ENCODE data around the gene ALG8. TPM values are rescaled to one million over a fixed set of nuclear protein-coding genes. Genes with fewer than 3 reads are reported as not detected.

The ALG8 gene
- total and polyA plus RNA-seq, 2 of the 8 experiments (the other 6 are each of a cell fraction or from before 2014, with no cell fraction given): 66.7 to 84.3 TPM

DNA sequence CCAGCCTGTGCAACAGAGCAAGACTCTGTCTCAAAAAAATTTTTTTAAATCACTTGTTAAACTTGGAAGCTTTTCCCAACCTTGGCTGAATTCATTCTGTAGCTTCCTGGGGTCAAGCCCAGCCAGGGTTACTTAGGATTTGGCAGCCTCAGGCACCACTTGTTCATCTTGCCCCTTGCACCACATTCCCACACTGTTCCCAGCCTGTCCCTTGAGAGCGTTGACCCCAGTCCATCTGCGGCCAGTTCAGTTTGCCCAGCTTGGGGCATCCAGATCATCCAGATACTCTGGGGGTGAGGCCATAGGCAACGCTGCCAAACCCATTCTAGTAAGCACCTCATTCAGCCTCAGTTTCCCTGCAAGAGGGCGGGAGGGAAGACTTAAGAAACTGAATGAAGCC is 84.5 kb downstream of the ALG8 start (continued):
- no peak for TF ChIP-seq RXRA (IDR thresholded peaks at IDR 0.05; ENCODE audit: insufficient read depth, low read depth, low read length)
- no peak for TF ChIP-seq CHD1 (IDR thresholded peaks at IDR 0.05; ENCODE audit: low read depth, low read length)
- TF ChIP-seq, protein P1, sequence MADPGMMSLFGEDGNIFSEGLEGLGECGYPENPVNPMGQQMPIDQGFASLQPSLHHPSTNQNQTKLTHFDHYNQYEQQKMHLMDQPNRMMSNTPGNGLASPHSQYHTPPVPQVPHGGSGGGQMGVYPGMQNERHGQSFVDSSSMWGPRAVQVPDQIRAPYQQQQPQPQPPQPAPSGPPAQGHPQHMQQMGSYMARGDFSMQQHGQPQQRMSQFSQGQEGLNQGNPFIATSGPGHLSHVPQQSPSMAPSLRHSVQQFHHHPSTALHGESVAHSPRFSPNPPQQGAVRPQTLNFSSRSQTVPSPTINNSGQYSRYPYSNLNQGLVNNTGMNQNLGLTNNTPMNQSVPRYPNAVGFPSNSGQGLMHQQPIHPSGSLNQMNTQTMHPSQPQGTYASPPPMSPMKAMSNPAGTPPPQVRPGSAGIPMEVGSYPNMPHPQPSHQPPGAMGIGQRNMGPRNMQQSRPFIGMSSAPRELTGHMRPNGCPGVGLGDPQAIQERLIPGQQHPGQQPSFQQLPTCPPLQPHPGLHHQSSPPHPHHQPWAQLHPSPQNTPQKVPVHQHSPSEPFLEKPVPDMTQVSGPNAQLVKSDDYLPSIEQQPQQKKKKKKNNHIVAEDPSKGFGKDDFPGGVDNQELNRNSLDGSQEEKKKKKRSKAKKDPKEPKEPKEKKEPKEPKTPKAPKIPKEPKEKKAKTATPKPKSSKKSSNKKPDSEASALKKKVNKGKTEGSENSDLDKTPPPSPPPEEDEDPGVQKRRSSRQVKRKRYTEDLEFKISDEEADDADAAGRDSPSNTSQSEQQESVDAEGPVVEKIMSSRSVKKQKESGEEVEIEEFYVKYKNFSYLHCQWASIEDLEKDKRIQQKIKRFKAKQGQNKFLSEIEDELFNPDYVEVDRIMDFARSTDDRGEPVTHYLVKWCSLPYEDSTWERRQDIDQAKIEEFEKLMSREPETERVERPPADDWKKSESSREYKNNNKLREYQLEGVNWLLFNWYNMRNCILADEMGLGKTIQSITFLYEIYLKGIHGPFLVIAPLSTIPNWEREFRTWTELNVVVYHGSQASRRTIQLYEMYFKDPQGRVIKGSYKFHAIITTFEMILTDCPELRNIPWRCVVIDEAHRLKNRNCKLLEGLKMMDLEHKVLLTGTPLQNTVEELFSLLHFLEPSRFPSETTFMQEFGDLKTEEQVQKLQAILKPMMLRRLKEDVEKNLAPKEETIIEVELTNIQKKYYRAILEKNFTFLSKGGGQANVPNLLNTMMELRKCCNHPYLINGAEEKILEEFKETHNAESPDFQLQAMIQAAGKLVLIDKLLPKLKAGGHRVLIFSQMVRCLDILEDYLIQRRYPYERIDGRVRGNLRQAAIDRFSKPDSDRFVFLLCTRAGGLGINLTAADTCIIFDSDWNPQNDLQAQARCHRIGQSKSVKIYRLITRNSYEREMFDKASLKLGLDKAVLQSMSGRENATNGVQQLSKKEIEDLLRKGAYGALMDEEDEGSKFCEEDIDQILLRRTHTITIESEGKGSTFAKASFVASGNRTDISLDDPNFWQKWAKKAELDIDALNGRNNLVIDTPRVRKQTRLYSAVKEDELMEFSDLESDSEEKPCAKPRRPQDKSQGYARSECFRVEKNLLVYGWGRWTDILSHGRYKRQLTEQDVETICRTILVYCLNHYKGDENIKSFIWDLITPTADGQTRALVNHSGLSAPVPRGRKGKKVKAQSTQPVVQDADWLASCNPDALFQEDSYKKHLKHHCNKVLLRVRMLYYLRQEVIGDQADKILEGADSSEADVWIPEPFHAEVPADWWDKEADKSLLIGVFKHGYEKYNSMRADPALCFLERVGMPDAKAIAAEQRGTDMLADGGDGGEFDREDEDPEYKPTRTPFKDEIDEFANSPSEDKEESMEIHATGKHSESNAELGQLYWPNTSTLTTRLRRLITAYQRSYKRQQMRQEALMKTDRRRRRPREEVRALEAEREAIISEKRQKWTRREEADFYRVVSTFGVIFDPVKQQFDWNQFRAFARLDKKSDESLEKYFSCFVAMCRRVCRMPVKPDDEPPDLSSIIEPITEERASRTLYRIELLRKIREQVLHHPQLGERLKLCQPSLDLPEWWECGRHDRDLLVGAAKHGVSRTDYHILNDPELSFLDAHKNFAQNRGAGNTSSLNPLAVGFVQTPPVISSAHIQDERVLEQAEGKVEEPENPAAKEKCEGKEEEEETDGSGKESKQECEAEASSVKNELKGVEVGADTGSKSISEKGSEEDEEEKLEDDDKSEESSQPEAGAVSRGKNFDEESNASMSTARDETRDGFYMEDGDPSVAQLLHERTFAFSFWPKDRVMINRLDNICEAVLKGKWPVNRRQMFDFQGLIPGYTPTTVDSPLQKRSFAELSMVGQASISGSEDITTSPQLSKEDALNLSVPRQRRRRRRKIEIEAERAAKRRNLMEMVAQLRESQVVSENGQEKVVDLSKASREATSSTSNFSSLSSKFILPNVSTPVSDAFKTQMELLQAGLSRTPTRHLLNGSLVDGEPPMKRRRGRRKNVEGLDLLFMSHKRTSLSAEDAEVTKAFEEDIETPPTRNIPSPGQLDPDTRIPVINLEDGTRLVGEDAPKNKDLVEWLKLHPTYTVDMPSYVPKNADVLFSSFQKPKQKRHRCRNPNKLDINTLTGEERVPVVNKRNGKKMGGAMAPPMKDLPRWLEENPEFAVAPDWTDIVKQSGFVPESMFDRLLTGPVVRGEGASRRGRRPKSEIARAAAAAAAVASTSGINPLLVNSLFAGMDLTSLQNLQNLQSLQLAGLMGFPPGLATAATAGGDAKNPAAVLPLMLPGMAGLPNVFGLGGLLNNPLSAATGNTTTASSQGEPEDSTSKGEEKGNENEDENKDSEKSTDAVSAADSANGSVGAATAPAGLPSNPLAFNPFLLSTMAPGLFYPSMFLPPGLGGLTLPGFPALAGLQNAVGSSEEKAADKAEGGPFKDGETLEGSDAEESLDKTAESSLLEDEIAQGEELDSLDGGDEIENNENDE (IDR thresholded peaks at IDR 0.05; ENCODE audit: insufficient replicate concordance, low read length): no peak
- TF ChIP-seq ZNF274 (IDR thresholded peaks at IDR 0.05; ENCODE audit: borderline replicate concordance, extremely low read depth, low read length): no peak
- no peak for TF ChIP-seq ATF2 (IDR thresholded peaks at IDR 0.05; ENCODE audit: low read length)
